HuH-7.5 (cell line): ENCODE data around the gene PRKCB.

Experiments
- DNase-seq: peaks from one replicate; pipeline ENCODE4 v3.0.0; 2011; ENCODE audit warnings: low spot score

Gene PRKCB

DNA sequence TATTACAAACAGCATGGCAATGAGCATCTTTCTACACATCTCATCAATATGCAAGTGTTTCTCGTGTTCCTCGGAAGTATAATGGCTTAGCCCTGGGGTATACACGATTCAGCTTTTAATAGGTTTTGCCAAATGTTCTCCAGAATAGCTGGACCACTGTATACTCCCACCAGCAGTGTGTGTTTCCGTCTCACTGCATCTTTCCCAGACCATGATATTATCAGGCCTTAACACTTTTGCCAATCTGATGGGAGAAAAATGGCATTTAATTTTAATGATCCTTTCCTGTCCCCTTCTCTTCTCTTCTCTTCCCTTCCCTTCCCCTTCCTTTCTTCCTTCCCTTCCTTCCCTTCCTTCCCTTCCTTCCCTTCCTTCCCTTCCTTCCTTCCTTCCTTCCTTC, 30.8 kb downstream of the PRKCB start:
- DNase-seq, result no peak

DNA sequence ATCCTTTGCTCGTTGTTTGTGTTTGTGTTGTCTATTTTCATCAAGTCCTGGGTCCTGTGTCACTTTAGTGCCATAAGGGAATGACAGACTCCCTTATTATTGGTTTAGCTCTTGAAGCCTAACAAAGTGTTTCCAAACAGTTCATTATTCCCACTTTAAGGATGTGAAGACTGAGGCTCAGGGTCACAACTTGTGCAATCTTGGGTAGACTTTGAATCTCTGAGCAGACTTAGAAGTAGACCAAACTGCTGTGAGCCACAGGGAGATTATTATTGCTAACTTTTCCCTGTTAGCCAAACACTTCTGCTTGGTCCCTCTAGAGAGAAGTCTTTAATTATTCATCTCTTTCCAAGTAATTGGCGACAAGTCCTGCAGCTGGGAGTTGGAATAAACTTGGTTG, 31.8 kb downstream of the PRKCB start:
- no peak for DNase-seq

- DNase-seq, result no peak
These were observed 32.4 kb downstream of the PRKCB start for GRCh38 chr16:23868136-23868535.

DNA sequence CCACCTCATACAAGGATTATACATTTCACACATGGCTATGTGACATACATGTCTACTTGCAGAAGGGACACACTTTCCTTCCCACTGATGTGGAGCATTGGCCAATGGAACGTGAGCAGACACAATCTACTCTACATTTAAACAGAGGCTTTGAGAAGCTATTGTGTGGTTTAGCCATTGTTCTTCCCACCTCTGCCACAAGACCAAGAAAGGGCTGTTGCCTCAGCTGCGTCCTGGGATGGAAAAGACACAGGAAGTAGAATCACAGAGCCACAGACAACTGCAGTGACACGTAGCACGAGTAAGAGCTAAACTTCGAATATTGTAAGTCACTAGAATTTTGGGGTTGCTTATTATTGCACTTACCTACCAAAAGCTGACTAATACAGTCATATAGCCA, 33.3 kb downstream of the PRKCB start:
- DNase-seq, result no peak

- no peak for DNase-seq
These were observed 36.1 kb downstream of the PRKCB start for GRCh38 chr16:23871924-23872323.

DNA sequence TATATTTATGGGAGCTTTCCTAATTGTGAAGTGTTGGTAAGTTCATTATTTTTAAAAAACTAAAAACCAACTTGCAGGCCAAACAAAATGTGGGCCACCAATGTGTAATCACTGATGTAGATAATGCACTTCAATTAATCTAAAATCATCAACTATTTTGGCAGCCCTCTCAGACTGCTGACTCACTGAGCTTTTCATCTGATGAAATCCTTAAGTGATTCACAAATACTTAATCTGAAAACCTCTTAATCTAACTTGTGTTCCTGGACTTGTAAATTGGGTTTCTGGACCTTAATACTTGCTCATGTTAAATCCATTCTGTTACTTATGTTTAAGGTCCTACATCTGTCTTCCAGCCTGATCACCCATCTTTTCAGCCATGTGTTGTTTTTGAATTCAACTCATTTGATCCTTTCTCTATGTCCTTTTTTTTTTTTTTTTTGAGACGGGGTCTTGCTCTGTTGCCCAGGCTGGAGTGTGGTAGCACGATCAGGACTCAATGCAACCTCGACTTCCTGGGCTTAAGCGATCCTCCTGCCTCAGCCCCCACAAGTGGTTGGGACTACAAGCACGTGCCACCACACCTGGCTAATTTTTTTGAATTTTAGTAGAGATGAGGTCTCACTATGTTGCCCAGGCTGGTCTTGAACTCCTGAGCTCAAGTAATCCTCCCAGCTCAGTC, 39.0 kb downstream of the PRKCB start:
- DNase-seq, result no peak

DNA sequence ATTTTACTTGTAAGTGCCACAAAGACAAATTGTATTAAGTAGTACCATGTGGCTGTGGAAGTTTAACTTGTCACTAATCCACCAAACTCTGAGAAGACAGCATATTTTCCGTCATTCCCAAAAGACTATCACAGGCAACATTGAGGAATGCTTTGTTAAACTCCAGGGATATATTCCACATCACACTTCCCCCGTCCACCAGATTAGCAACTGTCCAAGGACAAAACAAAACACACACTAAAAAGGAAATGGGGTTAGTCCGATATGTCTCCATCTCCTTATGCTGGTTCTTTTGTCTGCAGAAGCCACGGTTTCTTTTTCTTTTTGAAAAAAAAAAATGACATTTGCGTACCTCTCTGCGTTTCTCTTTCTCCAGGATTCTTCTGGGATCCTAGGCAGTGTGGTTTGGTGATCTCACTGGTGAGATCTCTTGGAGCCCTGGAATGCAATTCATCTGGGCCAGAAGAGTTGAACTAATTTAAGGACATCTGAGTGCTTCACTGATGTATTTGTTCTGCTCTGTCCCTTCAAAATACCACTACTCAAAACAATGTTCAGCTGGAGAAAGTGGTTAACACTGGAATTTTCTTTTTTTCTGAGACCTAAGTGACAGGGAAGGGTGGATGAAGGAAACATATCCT, 40.6 kb downstream of the PRKCB start:
- DNase-seq, result no peak

- DNase-seq, result no peak
These were observed 41.6 kb downstream of the PRKCB start for GRCh38 chr16:23877107-23878070.

GRCh38 chr16:23879735-23880373, 44.1 kb downstream of the PRKCB start:
- no peak for DNase-seq

DNA sequence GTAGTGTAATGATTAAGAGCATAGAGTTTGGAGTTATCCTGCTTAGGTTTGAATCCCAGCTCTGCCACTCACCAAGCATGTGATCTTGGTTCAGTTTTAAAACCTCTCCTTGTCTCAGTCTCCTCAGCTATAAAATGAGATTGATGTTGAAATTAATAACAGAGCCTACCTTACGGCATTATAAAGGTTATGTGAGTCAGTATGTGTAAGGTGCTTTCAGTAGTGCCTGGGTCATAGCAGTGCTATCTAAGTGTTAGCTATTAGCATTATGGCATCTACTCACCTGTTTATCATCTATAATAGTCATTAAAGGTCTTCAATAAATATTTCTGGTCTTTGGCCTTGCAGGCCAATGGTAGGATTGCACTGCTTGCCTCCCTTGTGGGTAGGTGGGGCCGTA, 53.4 kb downstream of the PRKCB start:
- DNase-seq, result no peak

GRCh38 chr16:23893986-23894385, 58.2 kb downstream of the PRKCB start:
- DNase-seq, result no peak

GRCh38 chr16:23895052-23895451, 59.3 kb downstream of the PRKCB start:
- no peak for DNase-seq

GRCh38 chr16:23896832-23897821, 61.3 kb downstream of the PRKCB start:
- no peak for DNase-seq

- no peak for DNase-seq
These were observed 63.1 kb downstream of the PRKCB start for GRCh38 chr16:23898682-23899430.

GRCh38 chr16:23899869-23900268, 64.1 kb downstream of the PRKCB start:
- no peak for DNase-seq

DNA sequence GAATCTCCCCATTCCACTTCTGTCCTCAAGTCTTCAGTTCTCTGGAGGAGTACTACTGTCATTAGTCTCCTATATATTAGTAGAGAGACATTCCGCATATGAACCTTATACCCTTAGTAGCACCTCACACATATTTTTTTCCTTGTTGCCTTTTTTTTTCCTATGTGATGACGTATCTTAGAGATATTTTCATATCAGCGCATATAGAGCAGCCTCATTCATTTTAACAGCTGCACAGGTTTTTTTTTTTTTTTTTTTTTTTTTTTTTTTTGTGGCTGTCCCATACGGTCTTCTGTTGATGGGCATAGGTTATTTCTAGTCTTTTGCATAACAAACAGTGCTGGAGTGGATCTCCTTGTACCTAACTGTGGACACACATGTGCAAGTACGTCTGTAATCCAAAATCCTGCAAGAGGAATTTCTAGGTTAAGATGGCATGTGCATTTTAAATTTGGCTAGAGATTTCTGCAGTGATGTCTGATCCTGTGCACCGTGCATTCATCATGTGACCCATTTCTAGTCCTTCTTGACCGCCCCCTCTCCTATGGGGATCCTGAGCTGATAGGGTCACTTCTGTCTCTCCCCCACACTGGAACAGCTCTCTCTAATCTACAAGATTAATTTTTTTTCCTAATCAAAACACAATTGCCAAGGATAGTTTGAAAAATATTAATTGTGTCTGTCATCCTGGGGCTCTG, 64.8 kb downstream of the PRKCB start:
- DNase-seq, result no peak

DNA sequence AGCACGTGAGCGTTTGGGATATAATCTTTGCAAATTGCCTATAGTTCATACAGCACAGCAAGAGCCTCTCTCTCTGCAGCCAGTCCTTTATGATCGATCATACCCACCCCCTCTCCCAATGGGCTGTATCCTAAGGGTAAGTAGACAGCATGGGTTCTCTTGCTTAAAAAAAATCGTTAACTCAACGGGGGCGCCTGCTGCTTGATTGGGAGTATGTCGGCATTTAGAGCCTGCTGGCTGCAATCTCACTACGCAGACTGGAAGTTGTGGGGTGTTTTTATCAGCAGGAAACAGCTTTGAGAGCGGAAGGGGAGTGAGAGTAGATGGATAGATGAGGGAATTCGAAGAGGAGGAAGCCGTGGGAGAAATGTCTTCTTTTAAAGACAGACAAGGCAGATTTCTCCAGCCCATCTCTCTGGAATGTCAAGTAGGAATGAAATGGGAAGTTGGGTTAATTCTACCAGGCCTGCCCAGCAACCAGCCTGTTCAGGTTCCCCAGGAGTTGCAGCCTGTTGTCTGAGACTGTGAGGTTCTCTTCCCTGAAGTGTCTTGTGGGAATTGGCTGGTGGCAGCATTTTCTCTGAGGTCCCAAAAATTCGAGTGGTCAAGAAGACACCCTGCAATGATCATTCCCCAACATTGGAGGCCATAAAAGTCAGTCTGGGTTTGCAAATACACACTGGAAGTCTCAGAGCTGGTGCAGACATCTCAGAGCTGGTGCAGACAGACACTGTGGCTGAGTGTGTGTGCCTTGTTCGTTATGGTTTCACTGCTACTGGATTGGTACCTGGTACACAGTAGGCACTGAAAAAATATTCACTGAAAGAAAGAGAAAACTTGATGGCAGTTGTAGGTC, 65.6 kb downstream of the PRKCB start:
- DNase-seq, result no peak

DNA sequence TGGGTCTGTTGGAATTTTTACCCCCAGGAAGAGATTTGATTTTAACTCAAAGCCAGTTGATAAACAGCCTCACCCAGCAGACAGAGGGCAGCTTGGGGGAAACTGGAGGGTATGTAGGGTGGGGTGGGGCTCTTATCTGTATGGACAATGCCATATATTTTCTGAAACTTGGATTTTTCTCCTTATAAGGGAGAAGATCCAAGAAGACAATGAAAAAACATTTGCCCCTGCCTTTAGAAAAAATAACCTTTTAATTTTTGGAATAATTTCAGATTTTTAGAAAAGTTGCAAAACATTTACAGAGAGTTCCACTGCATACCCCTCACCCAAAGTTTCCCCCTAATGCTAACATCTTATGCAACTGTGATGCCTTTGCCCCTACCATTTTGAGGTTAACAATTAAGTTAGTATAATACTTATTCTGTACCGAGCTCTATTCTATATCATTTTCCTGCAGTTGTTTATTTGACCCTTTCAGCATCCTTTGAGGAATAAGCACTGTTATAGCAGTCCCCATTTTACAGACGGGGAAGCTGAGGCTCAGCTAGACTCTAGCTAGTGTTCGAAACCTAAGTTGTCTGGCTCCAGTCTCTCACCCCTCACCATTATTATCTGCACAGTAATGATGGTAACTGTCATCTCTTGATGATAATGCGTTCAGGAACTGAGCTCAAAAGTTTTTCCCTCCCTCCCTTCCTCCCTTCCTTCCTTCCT, 66.4 kb downstream of the PRKCB start:
- no peak for DNase-seq
